GM19025 (cell line): Measurements from ENCODE around the gene RADIL.
"Not testable (repeated sequence)": the region's sequence is repeated elsewhere in the genome, so short reads cannot be mapped to it uniquely, and the experiment has no call there.

Source experiments
- ATAC-seq: cut with Tn5 transposase; IDR thresholded peaks from one replicate; pipeline ENCODE4 v1.9.1; 2021; ENCODE audit warnings: mild to moderate bottlenecking, low read depth, moderate library complexity; ENCODE audit not compliant: unreplicated experiment

RADIL gene

GRCh38 chr7:4797858-4798705 is 85.4 kb downstream of the RADIL start:
- ATAC-seq: peak; percentile 60

GRCh38 chr7:4796453-4796852 is 87.1 kb downstream of the RADIL start:
- ATAC-seq: no peak

- ATAC-seq: no peak
Measured at GRCh38 chr7:4794591-4795350, 88.7 kb downstream of the RADIL start.

GRCh38 chr7:4794171-4794570 is 89.3 kb downstream of the RADIL start:
- not testable (repeated sequence) for ATAC-seq

- not testable (repeated sequence) for ATAC-seq
Measured at GRCh38 chr7:4793385-4793993, 90.0 kb downstream of the RADIL start.

- ATAC-seq: no peak
Measured at GRCh38 chr7:4792537-4793126, 90.9 kb downstream of the RADIL start.

GRCh38 chr7:4791738-4792536 is 91.6 kb downstream of the RADIL start:
- no peak for ATAC-seq

- ATAC-seq: no peak
Measured at GRCh38 chr7:4791101-4791737, 92.3 kb downstream of the RADIL start.

- no peak for ATAC-seq
Measured at GRCh38 chr7:4790516-4790991, 93.0 kb downstream of the RADIL start.

GRCh38 chr7:4790078-4790465 is 93.4 kb downstream of the RADIL start:
- ATAC-seq: no peak

GRCh38 chr7:4789194-4790077 is 94.1 kb downstream of the RADIL start:
- ATAC-seq: no peak

GRCh38 chr7:4788627-4789189 is 94.8 kb downstream of the RADIL start:
- ATAC-seq: no peak

- no peak for ATAC-seq
Measured at GRCh38 chr7:4787947-4788626, 95.4 kb downstream of the RADIL start.

- no peak for ATAC-seq
Measured at GRCh38 chr7:4787541-4787940, 96.0 kb downstream of the RADIL start.

- no peak for ATAC-seq
Measured at GRCh38 chr7:4786015-4786414, 97.5 kb downstream of the RADIL start.

GRCh38 chr7:4785371-4785770 is 98.1 kb downstream of the RADIL start:
- ATAC-seq: no peak

GRCh38 chr7:4784799-4785198 is 98.7 kb downstream of the RADIL start:
- no peak for ATAC-seq
